ENCODE data around the gene RAP1GAP2.
"Not testable (repeated sequence)": the region's sequence is repeated elsewhere in the genome, so short reads cannot be mapped to it uniquely, and the experiment has no call there.

Gene RAP1GAP2

DNA sequence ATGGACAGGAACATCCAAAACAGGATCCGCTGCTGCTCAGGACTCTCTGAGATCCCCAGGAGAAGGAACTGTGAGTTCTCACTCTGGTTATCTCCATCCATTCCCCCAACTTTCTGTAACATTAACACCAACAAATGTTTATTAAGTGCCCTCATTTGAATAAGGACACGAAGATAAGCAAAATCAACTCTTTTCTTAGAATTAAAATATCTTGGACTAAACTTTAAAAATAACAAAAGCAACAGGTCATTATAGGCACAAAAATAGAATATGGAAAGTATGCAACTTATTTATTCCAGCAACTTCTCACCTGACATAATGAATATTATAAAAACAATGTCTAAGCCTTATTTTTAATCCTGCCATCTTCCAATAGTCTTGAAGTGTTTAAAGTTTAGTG, 267.3 kb downstream of the RAP1GAP2 start, which contains the start of gene OR1D5:
TSS of gene OR1D5 (minus strand) at position 101 of the 400 bp plus-strand sequence. CDS start at position 101, 0 bp downstream.
- DNase-seq: not testable (repeated sequence)

- not testable (repeated sequence) for DNase-seq
Measured at GRCh38 chr17:3065192-3065591, 269.0 kb downstream of the RAP1GAP2 start.

DNA sequence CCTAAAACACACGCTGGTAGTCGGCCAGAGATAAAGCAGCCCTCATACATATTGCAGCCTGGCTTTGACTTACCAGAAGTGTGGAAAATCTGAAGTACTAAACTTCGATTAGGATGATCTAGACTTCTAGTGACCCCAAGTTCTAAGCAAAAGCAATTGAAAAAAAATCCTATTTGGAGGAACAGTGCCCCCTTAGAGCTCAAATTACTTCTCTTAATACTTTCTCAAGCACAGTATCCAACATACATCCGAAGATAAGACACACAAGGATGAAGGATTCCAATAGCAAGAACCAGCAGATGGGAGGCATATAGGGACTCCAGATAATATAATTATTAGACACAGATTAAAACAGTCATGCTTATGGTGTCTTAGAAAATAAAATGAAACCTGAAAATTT, 277.6 kb downstream of the RAP1GAP2 start:
- DNase-seq: not testable (repeated sequence)

Data from NCI-H1694 (cell line).